ENCODE data around the gene TAAR5. TPM values are rescaled to one million over a fixed set of nuclear protein-coding genes. Genes with fewer than 3 reads are reported as not detected.

The TAAR5 gene
- total and polyA plus RNA-seq, 10 of the 15 experiments (the other 5 are each of a cell fraction or from before 2014, with no cell fraction given): not detected

DNA sequence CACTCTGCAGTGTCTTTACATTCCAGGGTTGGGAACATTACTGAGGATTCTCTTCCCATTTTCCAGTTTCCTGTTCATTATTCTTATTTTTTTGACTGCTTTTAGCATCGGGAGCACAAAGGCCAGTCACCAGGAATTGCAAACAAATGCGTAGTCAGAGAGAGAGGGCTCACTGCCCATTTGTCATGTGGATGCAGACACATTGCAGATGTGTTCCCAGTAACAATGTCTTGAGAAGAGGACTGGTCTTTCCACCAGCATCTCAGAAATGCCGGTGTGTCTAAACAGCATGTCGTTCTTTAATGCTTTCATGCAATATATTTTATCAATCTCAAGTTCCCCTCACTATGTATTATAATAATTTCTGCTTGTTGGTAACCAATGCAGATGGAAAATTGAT, 20.4 kb downstream of the TAAR5 start:
- H3K27ac ChIP-seq (ENCODE audit: control insufficient read depth, insufficient read depth): no peak overlapping the region
- H3K36me3 ChIP-seq (ENCODE audit: control insufficient read depth in 2 of 2, insufficient read depth in 2 of 2, low read length in 1 of 2): no peaks in the 10 kb centered on the region
- TF ChIP-seq SUPT20H (IDR thresholded peaks at IDR 0.05; ENCODE audit: borderline replicate concordance, control insufficient read depth, low read depth, low read length) (no peak), HCFC1 (IDR thresholded peaks at IDR 0.05; ENCODE audit: low read length) (no peak), BCL11A (IDR thresholded peaks at IDR 0.05; ENCODE audit: low read depth, low read length) (no peak), JUNB (IDR thresholded peaks at IDR 0.05) (no peak), BRCA1 (IDR thresholded peaks at IDR 0.05; ENCODE audit: low read depth, low read length) (no peak), NFYB (IDR thresholded peaks at IDR 0.05; ENCODE audit: insufficient read depth, low read depth, low read length) (no peak), RBBP5 (conservative IDR thresholded peaks at IDR 0.05) (no peak), SREBF1 (IDR thresholded peaks at IDR 0.05; ENCODE audit: low read length) (no peak), SMC3 (IDR thresholded peaks at IDR 0.05; ENCODE audit: borderline replicate concordance, low read length) (no peak), CREB1 (IDR thresholded peaks at IDR 0.05; ENCODE audit: low read depth) (no peak), MYB (IDR thresholded peaks at IDR 0.05; ENCODE audit: borderline replicate concordance, low read depth, low read length) (no peak), NRF1 (conservative IDR thresholded peaks at IDR 0.05; ENCODE audit: low read depth, low read length) (no peak), SRF (IDR thresholded peaks at IDR 0.05; ENCODE audit: low read depth in 2 of 2, low read length in 2 of 2) (no peak), CHD2 (IDR thresholded peaks at IDR 0.05; ENCODE audit: borderline replicate concordance, low read depth, low read length) (no peak), TBL1XR1 (IDR thresholded peaks at IDR 0.05; ENCODE audit: low read depth, low read length) (no peak)
- TF ChIP-seq, protein P1, sequence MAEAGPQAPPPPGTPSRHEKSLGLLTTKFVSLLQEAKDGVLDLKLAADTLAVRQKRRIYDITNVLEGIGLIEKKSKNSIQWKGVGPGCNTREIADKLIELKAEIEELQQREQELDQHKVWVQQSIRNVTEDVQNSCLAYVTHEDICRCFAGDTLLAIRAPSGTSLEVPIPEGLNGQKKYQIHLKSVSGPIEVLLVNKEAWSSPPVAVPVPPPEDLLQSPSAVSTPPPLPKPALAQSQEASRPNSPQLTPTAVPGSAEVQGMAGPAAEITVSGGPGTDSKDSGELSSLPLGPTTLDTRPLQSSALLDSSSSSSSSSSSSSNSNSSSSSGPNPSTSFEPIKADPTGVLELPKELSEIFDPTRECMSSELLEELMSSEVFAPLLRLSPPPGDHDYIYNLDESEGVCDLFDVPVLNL (IDR thresholded peaks at IDR 0.05; ENCODE audit: low read depth, low read length): no peak
- TF ChIP-seq, protein P2, sequence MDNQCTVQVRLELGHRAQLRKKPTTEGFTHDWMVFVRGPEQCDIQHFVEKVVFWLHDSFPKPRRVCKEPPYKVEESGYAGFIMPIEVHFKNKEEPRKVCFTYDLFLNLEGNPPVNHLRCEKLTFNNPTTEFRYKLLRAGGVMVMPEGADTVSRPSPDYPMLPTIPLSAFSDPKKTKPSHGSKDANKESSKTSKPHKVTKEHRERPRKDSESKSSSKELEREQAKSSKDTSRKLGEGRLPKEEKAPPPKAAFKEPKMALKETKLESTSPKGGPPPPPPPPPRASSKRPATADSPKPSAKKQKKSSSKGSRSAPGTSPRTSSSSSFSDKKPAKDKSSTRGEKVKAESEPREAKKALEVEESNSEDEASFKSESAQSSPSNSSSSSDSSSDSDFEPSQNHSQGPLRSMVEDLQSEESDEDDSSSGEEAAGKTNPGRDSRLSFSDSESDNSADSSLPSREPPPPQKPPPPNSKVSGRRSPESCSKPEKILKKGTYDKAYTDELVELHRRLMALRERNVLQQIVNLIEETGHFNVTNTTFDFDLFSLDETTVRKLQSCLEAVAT (IDR thresholded peaks at IDR 0.05): no peak
- TF ChIP-seq, protein P3, sequence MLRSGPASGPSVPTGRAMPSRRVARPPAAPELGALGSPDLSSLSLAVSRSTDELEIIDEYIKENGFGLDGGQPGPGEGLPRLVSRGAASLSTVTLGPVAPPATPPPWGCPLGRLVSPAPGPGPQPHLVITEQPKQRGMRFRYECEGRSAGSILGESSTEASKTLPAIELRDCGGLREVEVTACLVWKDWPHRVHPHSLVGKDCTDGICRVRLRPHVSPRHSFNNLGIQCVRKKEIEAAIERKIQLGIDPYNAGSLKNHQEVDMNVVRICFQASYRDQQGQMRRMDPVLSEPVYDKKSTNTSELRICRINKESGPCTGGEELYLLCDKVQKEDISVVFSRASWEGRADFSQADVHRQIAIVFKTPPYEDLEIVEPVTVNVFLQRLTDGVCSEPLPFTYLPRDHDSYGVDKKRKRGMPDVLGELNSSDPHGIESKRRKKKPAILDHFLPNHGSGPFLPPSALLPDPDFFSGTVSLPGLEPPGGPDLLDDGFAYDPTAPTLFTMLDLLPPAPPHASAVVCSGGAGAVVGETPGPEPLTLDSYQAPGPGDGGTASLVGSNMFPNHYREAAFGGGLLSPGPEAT (IDR thresholded peaks at IDR 0.05; ENCODE audit: low read depth): no peak
- TF ChIP-seq, protein P4, sequence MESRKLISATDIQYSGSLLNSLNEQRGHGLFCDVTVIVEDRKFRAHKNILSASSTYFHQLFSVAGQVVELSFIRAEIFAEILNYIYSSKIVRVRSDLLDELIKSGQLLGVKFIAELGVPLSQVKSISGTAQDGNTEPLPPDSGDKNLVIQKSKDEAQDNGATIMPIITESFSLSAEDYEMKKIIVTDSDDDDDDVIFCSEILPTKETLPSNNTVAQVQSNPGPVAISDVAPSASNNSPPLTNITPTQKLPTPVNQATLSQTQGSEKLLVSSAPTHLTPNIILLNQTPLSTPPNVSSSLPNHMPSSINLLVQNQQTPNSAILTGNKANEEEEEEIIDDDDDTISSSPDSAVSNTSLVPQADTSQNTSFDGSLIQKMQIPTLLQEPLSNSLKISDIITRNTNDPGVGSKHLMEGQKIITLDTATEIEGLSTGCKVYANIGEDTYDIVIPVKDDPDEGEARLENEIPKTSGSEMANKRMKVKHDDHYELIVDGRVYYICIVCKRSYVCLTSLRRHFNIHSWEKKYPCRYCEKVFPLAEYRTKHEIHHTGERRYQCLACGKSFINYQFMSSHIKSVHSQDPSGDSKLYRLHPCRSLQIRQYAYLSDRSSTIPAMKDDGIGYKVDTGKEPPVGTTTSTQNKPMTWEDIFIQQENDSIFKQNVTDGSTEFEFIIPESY (IDR thresholded peaks at IDR 0.05): no peak
- no peak overlapping the region for H3K4me2 ChIP-seq (ENCODE audit: control insufficient read depth, insufficient read depth)
- H4K20me1 ChIP-seq (ENCODE audit: control insufficient read depth, insufficient read depth): no peaks in the 10 kb centered on the region
- no TSS peak for BruUV-seq (replicated peaks)
- RAD21 ChIA-PET (ENCODE audit: unreplicated experiment): no interaction called here
- POLR2A ChIA-PET: no interaction called here
- no peak overlapping the region for H2AFZ ChIP-seq (ENCODE audit: control insufficient read depth, low read depth, low read length)
- no peak overlapping the region for H3K4me3 ChIP-seq
- no peak overlapping the region for H3K9ac ChIP-seq (ENCODE audit: control insufficient read depth, insufficient read depth, low read length)
- CTCF ChIA-PET: no interaction called here
- no peaks in the 10 kb centered on the region for H3K27me3 ChIP-seq (replicated peaks in 1 of 2; ENCODE audit: control insufficient read depth in 2 of 2, insufficient read depth in 2 of 2, low read length in 1 of 2)
- no peaks in the 10 kb centered on the region for H3K4me1 ChIP-seq (ENCODE audit: control insufficient read depth, insufficient read depth, low read length)
- SMC1A ChIA-PET (ENCODE audit: uncharacterized antibody, unreplicated experiment): no interaction called here
- no peak for FAIRE-seq
- in situ Hi-C loops (cut with MboI) (no loop called here), intact Hi-C loops (cut with micrococcal nuclease; ENCODE audit: unreplicated experiment) (no loop called here)
- DNase-seq (ENCODE audit: low read depth, low spot score): no peak
- ATAC-seq: no peak
- no peaks in the 10 kb centered on the region for H3K79me2 ChIP-seq (ENCODE audit: control insufficient read depth, insufficient read depth, low read length)
- no peaks in the 10 kb centered on the region for H3K9me3 ChIP-seq (replicated peaks; ENCODE audit: control insufficient read depth, insufficient read depth, low read length)
- WGBS (ENCODE audit: insufficient coverage, insufficient replicate concordance, low lambda C conversion rate, missing lambda C conversion rate): 43% methylated on average over 4 of the region's 4 CpGs

Data from GM12878 (cell line).